HepG2 (cell line): ENCODE measurements around the gene PDE1C. TPM values are rescaled to one million over a fixed set of nuclear protein-coding genes. Genes with fewer than 3 reads are reported as not detected.

Experiments used
- ATAC-seq: fragments of 200-7000 bp; cut with Tn5 transposase; 3 replicates; pipeline ENCODE4 v1.9.1; 2020; ENCODE audit warnings: mild to moderate bottlenecking, moderate library complexity
- BruUV-seq: library from RNA; stranded (reverse); fragments of 400-500 nt; replicated peaks from 2 replicates; lab custom pipeline; 2021; lab: Mats Ljungman, UMichigan
- CTCF ChIA-PET: fragments of 300-600 bp; formaldehyde crosslinking; extraction: SDS; loops from one replicate; lab custom pipeline; 2021; ENCODE audit warnings: low total read pairs, inconsistent platforms, low intra/inter-chr PET ratio; lab: Yijun Ruan, JAX
- POLR2A ChIA-PET: fragments of 350-600 bp; sonication (Branson Sonifier 250); formaldehyde crosslinking; loops from one replicate; lab custom pipeline; 2020; ENCODE audit warnings: antibody characterized with exemption, inconsistent platforms; lab: Yijun Ruan, JAX
- DNase-seq: peaks from one replicate; pipeline ENCODE4 v3.0.0-alpha.2; 2015; ENCODE audit warnings: low spot score
- FAIRE-seq: peaks from 3 replicates; lab custom pipeline; 2011; peaks lifted over from hg19 to GRCh38; lab: Jason Lieb, UNC
- H2AFZ ChIP-seq: one replicate; pipeline ENCODE4 v1.6.1; 2011; ENCODE audit warnings: low read length, inconsistent platforms
- H3K27ac ChIP-seq: fragments of 300-600 bp; 3 replicates; pipeline ENCODE4 v1.8.0; 2011; ENCODE audit warnings: mixed run types, mild to moderate bottlenecking, mixed read lengths, low read length, inconsistent platforms; ENCODE audit not compliant: insufficient read depth; ENCODE audit errors: extremely low read length
- H3K27me3 ChIP-seq, 2 experiments: fragments of 200-600 bp in 1 of 2; 2 replicates in 1 of 2; 3 replicates in 1 of 2; pipeline versions ENCODE4 v1.6.0 to v1.8.0; 2011; ENCODE audit warnings: low read length in 2 of 2, mild to moderate bottlenecking in 2 of 2, moderate library complexity in 2 of 2, inconsistent platforms in 1 of 2; ENCODE audit not compliant: insufficient read depth in 2 of 2, control insufficient read depth in 1 of 2
- H3K36me3 ChIP-seq, 2 experiments: fragments of 200-600 bp in 1 of 2; replicated peaks in 1 of 2; 2 replicates in 1 of 2; 3 replicates in 1 of 2; pipeline versions ENCODE4 v1.5.1 to v1.8.0; 2011; ENCODE audit warnings: low read length in 2 of 2, inconsistent platforms in 1 of 2; ENCODE audit not compliant: insufficient read depth in 2 of 2, control insufficient read depth in 1 of 2
- H3K4me1 ChIP-seq: 2 replicates; pipeline ENCODE4 v1.5.1; 2012; ENCODE audit warnings: low read length, inconsistent platforms; ENCODE audit not compliant: insufficient read depth
- H3K4me2 ChIP-seq: 2 replicates; pipeline ENCODE4 v1.6.0; 2011; ENCODE audit warnings: low read depth, low read length, inconsistent platforms
- H3K4me3 ChIP-seq, 3 experiments: fragments of 200-600 bp in 1 of 3; sonication (generic), shearing (Covaris generic) in 1 of 3; replicated peaks in 1 of 3; 2 replicates each; pipeline ENCODE4 v1.5.1; 2011 to 2016; ENCODE audit warnings: low read length in 3 of 3, inconsistent platforms in 2 of 3, low read depth in 2 of 3, mild to moderate bottlenecking in 2 of 3, control low read depth in 1 of 3, mixed read lengths in 1 of 3; ENCODE audit not compliant: insufficient read depth in 1 of 3
- H3K79me2 ChIP-seq: one replicate; pipeline ENCODE4 v1.6.1; 2011; ENCODE audit warnings: low read length, inconsistent platforms; ENCODE audit not compliant: insufficient read depth
- H3K9ac ChIP-seq: 2 replicates; pipeline ENCODE4 v1.6.0; 2011; ENCODE audit warnings: mild to moderate bottlenecking, low read depth, low read length, inconsistent platforms; ENCODE audit not compliant: insufficient read depth
- H3K9me3 ChIP-seq: 2 replicates; pipeline ENCODE4 v1.5.1; 2012; ENCODE audit warnings: mild to moderate bottlenecking, low read length
- H4K20me1 ChIP-seq: 2 replicates; pipeline ENCODE4 v1.6.0; 2011; ENCODE audit warnings: inconsistent platforms, mild to moderate bottlenecking, low read length, moderate library complexity; ENCODE audit not compliant: insufficient read depth
- CERS6 ChIP-seq: sonication (generic); formaldehyde crosslinking; IDR thresholded peaks from 2 replicates; pipeline ENCODE4 v1.5.0; 2020; ENCODE audit warnings: missing genetic modification reagents
- FOXM1 ChIP-seq: sonication (generic); formaldehyde crosslinking; IDR thresholded peaks from 2 replicates; pipeline ENCODE4 v1.5.0; 2020; ENCODE audit warnings: missing genetic modification reagents
- HMGXB3 ChIP-seq: sonication (generic); formaldehyde crosslinking; IDR thresholded peaks from 2 replicates; pipeline ENCODE4 v1.4.0; 2020; ENCODE audit warnings: missing genetic modification reagents, borderline replicate concordance
- MTA3 ChIP-seq: sonication (generic); formaldehyde crosslinking; IDR thresholded peaks from 2 replicates; pipeline ENCODE4 v1.4.0; 2020; ENCODE audit warnings: missing genetic modification reagents
- NBN ChIP-seq: fragments of 450-650 bp; conservative IDR thresholded peaks from 2 replicates; pipeline ENCODE4 v1.6.1; 2017
- PLRG1 ChIP-seq: fragments of 450-650 bp; conservative IDR thresholded peaks from 2 replicates; pipeline ENCODE4 v1.6.1; 2016
- RBFOX2 ChIP-seq: fragments of 200-400 bp; formaldehyde crosslinking; IDR thresholded peaks from 2 replicates; pipeline ENCODE4 v1.6.1; 2017; ENCODE audit warnings: low read depth, mild to moderate bottlenecking, low read length
- SIX4 ChIP-seq: sonication (generic); formaldehyde crosslinking; IDR thresholded peaks from 2 replicates; pipeline ENCODE4 v1.4.0; 2020; ENCODE audit warnings: missing genetic modification reagents
- SMARCC2 ChIP-seq: fragments of 450-650 bp; IDR thresholded peaks from 2 replicates; pipeline ENCODE4 v1.6.1; 2017; ENCODE audit warnings: antibody characterized with exemption, mild to moderate bottlenecking
- TRIM22 ChIP-seq: fragments of 450-650 bp; IDR thresholded peaks from 2 replicates; pipeline ENCODE4 v1.6.1; 2017
- ZNF367 ChIP-seq: sonication (generic); formaldehyde crosslinking; IDR thresholded peaks from 2 replicates; pipeline ENCODE4 v1.4.0; 2020; ENCODE audit warnings: missing genetic modification reagents, borderline replicate concordance
- ZNF567 ChIP-seq: sonication (generic); formaldehyde crosslinking; IDR thresholded peaks from 2 replicates; pipeline ENCODE4 v1.8.1; 2023; ENCODE audit warnings: mild to moderate bottlenecking, missing genetic modification reagents, borderline replicate concordance
- ZNF672 ChIP-seq: sonication (generic); formaldehyde crosslinking; IDR thresholded peaks from 2 replicates; pipeline ENCODE4 v1.8.1; 2022; ENCODE audit warnings: missing genetic modification reagents
- ZNF768 ChIP-seq: sonication (generic); formaldehyde crosslinking; IDR thresholded peaks from 2 replicates; pipeline ENCODE4 v1.4.0; 2020; ENCODE audit warnings: missing genetic modification reagents
- ZNF784 ChIP-seq: sonication (generic); formaldehyde crosslinking; IDR thresholded peaks from 2 replicates; pipeline ENCODE4 v1.5.1; 2020; ENCODE audit warnings: missing genetic modification reagents, mild to moderate bottlenecking, borderline replicate concordance
- WGBS: methylation state at CpG from one replicate; pipeline ENCODE4 v1.1.6; 2017; ENCODE audit warnings: low lambda C conversion rate; 5-methylcytosine and 5-hydroxymethylcytosine counted together
- in situ Hi-C: cut with HindIII; loops from 2 replicates; pipeline ENCODE4 v1.10.0; 2017; ENCODE audit warnings: low pct_unique_long_range_greater_than_20kb; ENCODE audit not compliant: extremely low pct_ligation_motif_present
- intact Hi-C: fragments of 100-400 bp; cut with micrococcal nuclease; formaldehyde crosslinking; loops from one replicate; pipeline ENCODE4 v1.10.0; 2022; ENCODE audit not compliant: unreplicated experiment
- polyA plus RNA-seq, 8 experiments: library from polyadenylated mRNA; depleted of rRNA in 3 of 8; stranded (reverse) in 7 of 8; unstranded in 1 of 8; fragments of >200 nt; fragmentation: Illumina TruSeq in 4 of 8; extraction: Trizol in 4 of 8; gene quantifications; 2 replicates each; pipeline versions ENCODE4 v1.2.1 to v1.2.3, GENCODE V29; 2011 to 2016; ENCODE audit warnings: low read depth in 4 of 8, missing spikeins in 1 of 8, mixed read lengths in 1 of 8; ENCODE audit not compliant: insufficient read depth in 1 of 8
- total RNA-seq, 5 experiments: library from RNA; depleted of rRNA; stranded (reverse); fragments of >200 nt; fragmentation: Illumina TruSeq; extraction: Trizol; gene quantifications; 2 replicates each; pipeline ENCODE4 v1.2.3, GENCODE V29; 2016; ENCODE audit warnings: low read depth in 1 of 5
- TF ChIP-seq, protein P1 (sequence below), 2 experiments: sonication (generic) in 1 of 2; formaldehyde crosslinking in 1 of 2; IDR thresholded peaks; 2 replicates each; pipeline versions ENCODE4 v1.5.1 to v1.6.1; 2011 to 2020; ENCODE audit warnings: borderline replicate concordance in 1 of 2, low read depth in 1 of 2, low read length in 1 of 2, mild to moderate bottlenecking in 1 of 2, missing genetic modification reagents in 1 of 2, moderate library complexity in 1 of 2

The PDE1C gene
- total and polyA plus RNA-seq, 2 of the 13 experiments (the other 11 are each of a cell fraction or from before 2014, with no cell fraction given): not detected

DNA sequence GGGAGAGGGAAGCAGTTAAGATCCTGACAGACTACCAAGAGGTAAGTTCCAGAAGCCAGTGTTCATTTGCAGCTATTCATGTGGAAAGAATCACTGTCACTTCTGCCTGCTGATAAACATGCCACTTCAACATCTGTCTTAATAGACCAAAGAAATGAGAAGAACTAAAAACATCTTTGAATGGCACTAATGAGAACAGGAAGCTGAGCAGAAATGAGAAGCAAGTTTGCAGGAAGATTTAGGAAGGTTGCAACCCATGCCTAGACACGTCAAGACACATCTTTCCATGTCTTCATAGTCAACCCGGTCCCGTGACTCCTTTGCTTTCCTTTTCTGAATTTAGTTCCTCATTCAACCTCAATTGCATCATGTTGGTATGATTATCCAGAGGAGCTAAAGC, 180.0 kb downstream of the PDE1C start:
- intact Hi-C loops (no loop called here), in situ Hi-C loops (no loop called here)
- peaks cover 8% of the 10 kb centered on the region; the same call in 1 of the 2 replicates for H3K9me3 ChIP-seq
- POLR2A ChIA-PET: no interaction called here
- WGBS: 1% methylated on average over 3 of the region's 3 CpGs
- no peak overlapping the region for H3K4me2 ChIP-seq
- no peaks in the 10 kb centered on the region for H3K4me1 ChIP-seq
- no TSS peak for BruUV-seq
- TF ChIP-seq ZNF784 (CRISPR knock-in tag): no peak
- no peak for TF ChIP-seq ZNF672 (CRISPR knock-in tag)
- TF ChIP-seq ZNF567 (CRISPR knock-in tag): no peak
- TF ChIP-seq ZNF768: no peak
- TF ChIP-seq, protein P1, sequence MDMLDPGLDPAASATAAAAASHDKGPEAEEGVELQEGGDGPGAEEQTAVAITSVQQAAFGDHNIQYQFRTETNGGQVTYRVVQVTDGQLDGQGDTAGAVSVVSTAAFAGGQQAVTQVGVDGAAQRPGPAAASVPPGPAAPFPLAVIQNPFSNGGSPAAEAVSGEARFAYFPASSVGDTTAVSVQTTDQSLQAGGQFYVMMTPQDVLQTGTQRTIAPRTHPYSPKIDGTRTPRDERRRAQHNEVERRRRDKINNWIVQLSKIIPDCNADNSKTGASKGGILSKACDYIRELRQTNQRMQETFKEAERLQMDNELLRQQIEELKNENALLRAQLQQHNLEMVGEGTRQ (IDR thresholded peaks at IDR 0.05; ENCODE audit: low read depth, low read length): no peak
- TF ChIP-seq, protein P1 (CRISPR knock-in tag; IDR thresholded peaks at IDR 0.05; ENCODE audit: borderline replicate concordance): no peak
- TF ChIP-seq SMARCC2: no peak
- no peak for TF ChIP-seq FOXM1
- TF ChIP-seq PLRG1: no peak
- no peak for TF ChIP-seq ZNF367 (CRISPR knock-in tag)
- no peak for TF ChIP-seq HMGXB3 (CRISPR knock-in tag)
- no peak for TF ChIP-seq RBFOX2
- TF ChIP-seq TRIM22: no peak
- TF ChIP-seq SIX4 (CRISPR knock-in tag): no peak
- no peak for TF ChIP-seq CERS6 (CRISPR knock-in tag)
- TF ChIP-seq NBN: no peak
- TF ChIP-seq MTA3 (CRISPR knock-in tag): no peak
- no peaks in the 10 kb centered on the region for H3K36me3 ChIP-seq
- H3K27ac ChIP-seq: no peak overlapping the region
- H3K4me3 ChIP-seq: no peak overlapping the region
- no peak for FAIRE-seq
- no peaks in the 10 kb centered on the region for H3K27me3 ChIP-seq
- DNase-seq: no peak
- no peak overlapping the region for H2AFZ ChIP-seq
- no peak overlapping the region for H3K9ac ChIP-seq
- ATAC-seq: no peak
- no peaks in the 10 kb centered on the region for H4K20me1 ChIP-seq
- no peaks in the 10 kb centered on the region for H3K79me2 ChIP-seq
- CTCF ChIA-PET: no interaction called here
